RWPE2 (cell line): ENCODE data around the gene ETNK1.

ENCODE experiments used
- ATAC-seq: fragments of 200-7000 bp; cut with Tn5 transposase; 3 replicates; pipeline ENCODE4 v1.9.1; 2021; ENCODE audit warnings: low read depth
- DNase-seq: peaks from one replicate; pipeline ENCODE4 v3.0.0-alpha.2; 2020; ENCODE audit warnings: low spot score
- H3K27ac ChIP-seq: fragments of 450-650 bp; 2 replicates; pipeline ENCODE4 v1.5.1; 2017; ENCODE audit warnings: mild to moderate bottlenecking; ENCODE audit not compliant: poor library complexity, severe bottlenecking
- H3K27me3 ChIP-seq: fragments of 250-450 bp; sonication (Bioruptor Pico); 2 replicates; pipeline ENCODE4 v1.5.1; 2021; ENCODE audit warnings: mild to moderate bottlenecking, moderate library complexity; ENCODE audit not compliant: insufficient read depth, poor library complexity, severe bottlenecking
- H3K36me3 ChIP-seq: fragments of 250-450 bp; sonication (Bioruptor Pico); 2 replicates; pipeline ENCODE4 v1.5.1; 2020; ENCODE audit warnings: low read depth, mild to moderate bottlenecking, moderate library complexity
- H3K4me1 ChIP-seq: fragments of 250-450 bp; sonication (Bioruptor Pico); 2 replicates; pipeline ENCODE4 v1.5.1; 2021; ENCODE audit warnings: mild to moderate bottlenecking, moderate library complexity; ENCODE audit not compliant: insufficient read depth, poor library complexity, severe bottlenecking
- H3K4me3 ChIP-seq: fragments of 250-450 bp; sonication (Bioruptor Pico); 2 replicates; pipeline ENCODE4 v1.5.1; 2021; ENCODE audit warnings: mild to moderate bottlenecking, moderate library complexity; ENCODE audit not compliant: severe bottlenecking
- H3K9me3 ChIP-seq: fragments of 250-450 bp; sonication (Bioruptor Pico); 2 replicates; pipeline ENCODE4 v1.5.1; 2021; ENCODE audit warnings: mild to moderate bottlenecking, moderate library complexity; ENCODE audit not compliant: severe bottlenecking
- CTCF ChIP-seq: fragments of 450-650 bp; IDR thresholded peaks from one replicate; pipeline ENCODE4 v1.5.1; 2017; ENCODE audit warnings: mild to moderate bottlenecking, moderate library complexity; ENCODE audit not compliant: poor library complexity, severe bottlenecking

The ETNK1 gene

GRCh38 chr12:22617630-22618029 lies 7.3 kb upstream of the ETNK1 start:
- H3K9me3 ChIP-seq = no peaks in the 10 kb centered on the region
- no peak for TF ChIP-seq CTCF
- H3K4me1 ChIP-seq = no peaks in the 10 kb centered on the region
- ATAC-seq (no peak), DNase-seq (no peak)
- no peak overlapping the region for H3K4me3 ChIP-seq
- H3K27me3 ChIP-seq = no peaks in the 10 kb centered on the region
- no peak overlapping the region for H3K27ac ChIP-seq
- H3K36me3 ChIP-seq = no peaks in the 10 kb centered on the region

- DNase-seq (no peak), ATAC-seq (peak; percentile 32)
- peak overlapping the region; percentile 64 for H3K4me3 ChIP-seq
- no peak for TF ChIP-seq CTCF
- H3K36me3 ChIP-seq = no peaks in the 10 kb centered on the region
- peak overlapping the region; percentile 71 for H3K27ac ChIP-seq
- no peaks in the 10 kb centered on the region for H3K27me3 ChIP-seq
- H3K4me1 ChIP-seq = peaks cover 8% of the 10 kb centered on the region
- H3K9me3 ChIP-seq = no peaks in the 10 kb centered on the region
These were observed 462 bp upstream of the ETNK1 start for GRCh38 chr12:22624548-22624869.

GRCh38 chr12:22625762-22626294 lies 857 bp downstream of the ETNK1 start:
- H3K9me3 ChIP-seq = no peaks in the 10 kb centered on the region
- peak overlapping the region; percentile 64 for H3K4me3 ChIP-seq
- no peak for TF ChIP-seq CTCF
- peaks cover 8% of the 10 kb centered on the region for H3K4me1 ChIP-seq
- DNase-seq = no peak
- H3K27me3 ChIP-seq = no peaks in the 10 kb centered on the region
- ATAC-seq = peak; percentile 24; the same call in 1 of the 3 replicates
- peak overlapping the region; percentile 71 for H3K27ac ChIP-seq
- H3K36me3 ChIP-seq = no peaks in the 10 kb centered on the region

- no peak for TF ChIP-seq CTCF
- DNase-seq = no peak
- Histone ChIP-seq H3K4me3 (peak overlapping the region; percentile 64), H3K27me3 (no peaks in the 10 kb centered on the region), H3K4me1 (peaks cover 8% of the 10 kb centered on the region), H3K36me3 (no peaks in the 10 kb centered on the region), H3K27ac (peak overlapping the region; percentile 71), H3K9me3 (no peaks in the 10 kb centered on the region)
- ATAC-seq = no peak
These were observed 1.4 kb downstream of the ETNK1 start for GRCh38 chr12:22626406-22626805.

- Histone ChIP-seq H3K27me3 (no peaks in the 10 kb centered on the region), H3K9me3 (no peaks in the 10 kb centered on the region), H3K36me3 (no peaks in the 10 kb centered on the region), H3K4me3 (peak overlapping the region; percentile 64), H3K4me1 (peaks cover 8% of the 10 kb centered on the region), H3K27ac (no peak overlapping the region)
- no peak for ATAC-seq
- TF ChIP-seq CTCF = no peak
- DNase-seq = no peak
These were observed 2.4 kb downstream of the ETNK1 start for GRCh38 chr12:22627371-22627770.
